Head of caudate nucleus (tissue), 42 donors: ENCODE results near the gene KRTAP27-1.

Experiments used
- DNase-seq, 42 donors: peaks; one replicate each; pipeline versions ENCODE4 v3.0.0 to v3.0.0-alpha.2; 2020 to 2021; ENCODE audit warnings: mixed read lengths in 7 of 42
- intact Hi-C: fragments of 100-400 bp; cut with DNase I; formaldehyde crosslinking; loops from one replicate; pipeline ENCODE4 v1.15.0; 2022

The KRTAP27-1 gene

GRCh38 chr21:30337276-30337744, at the start of gene KRTAP27-1:
KRTAP27-1 (minus strand) TSS chr21:30337694; CDS start chr21:30337668, 26 bp downstream.
- DNase-seq, result no peak
- intact Hi-C loops, result no loop called here

GRCh38 chr21:30382201-30382600, 44.7 kb upstream of the KRTAP27-1 start:
- intact Hi-C loops, result no loop called here
- no peak for DNase-seq

- intact Hi-C loops, result no loop called here
- DNase-seq, result no peak
Observed at GRCh38 chr21:30372139-30372770, 34.8 kb upstream of the KRTAP27-1 start, which contains the start of gene KRTAP13-2. KRTAP13-2 (minus strand) TSS chr21:30372271; CDS start chr21:30372213, 58 bp downstream.

- intact Hi-C loops, result no loop called here
- DNase-seq, result no peak
Observed at GRCh38 chr21:30355906-30356305, 18.4 kb upstream of the KRTAP27-1 start.

- intact Hi-C loops, result no loop called here
- DNase-seq, result no peak
Observed at GRCh38 chr21:30354308-30355005, 17.0 kb upstream of the KRTAP27-1 start.

- DNase-seq, result no peak
- intact Hi-C loops, result no loop called here
Observed at GRCh38 chr21:30351534-30351933, 14.0 kb upstream of the KRTAP27-1 start.

GRCh38 chr21:30349572-30349971, 12.1 kb upstream of the KRTAP27-1 start:
- intact Hi-C loops, result no loop called here
- DNase-seq, result no peak

- intact Hi-C loops, result no loop called here
- no peak for DNase-seq
Observed at GRCh38 chr21:30348506-30348905, 11.0 kb upstream of the KRTAP27-1 start, which contains the start of gene KRTAP23-1. KRTAP23-1 (minus strand) TSS chr21:30348606; CDS start chr21:30348606, 0 bp downstream.

GRCh38 chr21:30345014-30345413, 7.5 kb upstream of the KRTAP27-1 start:
- intact Hi-C loops, result no loop called here
- DNase-seq, result no peak

- intact Hi-C loops, result no loop called here
- DNase-seq, result peak in 40 of 42 donors; percentile 5 to 82 (median 51)
Observed at GRCh38 chr21:30340714-30341573, 3.5 kb upstream of the KRTAP27-1 start.

GRCh38 chr21:30338717-30339116, 1.2 kb upstream of the KRTAP27-1 start:
- DNase-seq, result no peak
- intact Hi-C loops, result no loop called here

- DNase-seq, result no peak
- intact Hi-C loops, result no loop called here
Observed at GRCh38 chr21:30337772-30338171, 278 bp upstream of the KRTAP27-1 start.

GRCh38 chr21:30336596-30336995, 898 bp downstream of the KRTAP27-1 start:
- no peak for DNase-seq
- intact Hi-C loops, result no loop called here

GRCh38 chr21:30333736-30334135, 3.8 kb downstream of the KRTAP27-1 start:
- intact Hi-C loops, result no loop called here
- no peak for DNase-seq

- intact Hi-C loops, result no loop called here
Observed at GRCh38 chr21:30332681-30333080, 4.8 kb downstream of the KRTAP27-1 start.

GRCh38 chr21:30329203-30329875, 8.2 kb downstream of the KRTAP27-1 start:
- DNase-seq, result no peak
- intact Hi-C loops, result no loop called here

More at GRCh38 chr21:30332681-30333080, 4.8 kb downstream of the KRTAP27-1 start:
- no peak for DNase-seq

- no peak for DNase-seq
- intact Hi-C loops, result no loop called here
Observed at GRCh38 chr21:30326390-30326789, 11.1 kb downstream of the KRTAP27-1 start.

GRCh38 chr21:30320215-30320614, 17.3 kb downstream of the KRTAP27-1 start, which contains the start of gene KRTAP26-1:
KRTAP26-1 (minus strand) TSS chr21:30320315; CDS start chr21:30320035, 280 bp downstream.
- no peak for DNase-seq
- intact Hi-C loops, result no loop called here

- DNase-seq, result no peak
- intact Hi-C loops, result no loop called here
Observed at GRCh38 chr21:30315701-30316100, 21.8 kb downstream of the KRTAP27-1 start.
